Measurements from ENCODE around the gene TADA2B.

The TADA2B gene

GRCh38 chr4:7103607-7104365 lies 60.6 kb downstream of the TADA2B start:
- no peak for DNase-seq (ENCODE audit: insufficient read length, low spot score)
- no peak for FAIRE-seq
- TF ChIP-seq POLR2A (IDR thresholded peaks at IDR 0.05; ENCODE audit: low read depth, low read length) = no peak; the same call in 1 of the 2 replicates

- no peak for DNase-seq (ENCODE audit: insufficient read length, low spot score)
- no peak for FAIRE-seq
- no peak for TF ChIP-seq POLR2A (IDR thresholded peaks at IDR 0.05; ENCODE audit: low read depth, low read length)
Observed at GRCh38 chr4:7104366-7105031, 61.3 kb downstream of the TADA2B start.

- TF ChIP-seq POLR2A (IDR thresholded peaks at IDR 0.05; ENCODE audit: low read depth, low read length) = no peak
- FAIRE-seq (no peak), DNase-seq (ENCODE audit: insufficient read length, low spot score) (no peak)
Observed at GRCh38 chr4:7105276-7105675, 62.1 kb downstream of the TADA2B start.

GRCh38 chr4:7107166-7107905 lies 64.2 kb downstream of the TADA2B start:
- DNase-seq (ENCODE audit: insufficient read length, low spot score) (no peak), FAIRE-seq (no peak)
- no peak for TF ChIP-seq POLR2A (IDR thresholded peaks at IDR 0.05; ENCODE audit: low read depth, low read length)
